Activated CD8-positive, alpha-beta memory T cell treated with anti-CD3 and anti-CD28 coated beads for 24 hours (primary cell): ENCODE measurements around the gene NCOA7.
"Not testable (repeated sequence)": the region's sequence is repeated elsewhere in the genome, so short reads cannot be mapped to it uniquely, and the experiment has no call there.

ENCODE experiments used
- DNase-seq: peaks from one replicate; pipeline ENCODE4 v3.0.0-alpha.2; 2020

NCOA7 gene

DNA sequence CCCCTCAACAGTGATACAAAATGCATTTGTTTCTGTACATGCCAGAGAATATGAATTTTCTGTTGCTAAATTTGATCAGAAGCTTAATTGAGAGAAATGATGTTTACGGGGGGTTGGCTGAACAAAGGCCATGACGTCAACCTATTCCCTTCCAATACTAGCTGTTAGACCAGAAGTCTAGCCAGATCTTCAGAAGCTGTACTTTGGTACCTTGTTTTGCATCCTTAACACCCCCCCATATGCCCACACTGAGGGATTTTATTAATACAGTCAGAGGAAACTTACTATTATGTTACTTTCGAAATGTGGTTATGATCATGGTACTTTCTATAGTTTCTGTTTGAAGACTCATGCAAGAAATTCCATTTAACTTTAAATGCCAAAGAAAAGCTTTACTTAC, 3.1 kb downstream of the NCOA7 start:
- DNase-seq, result no peak

DNA sequence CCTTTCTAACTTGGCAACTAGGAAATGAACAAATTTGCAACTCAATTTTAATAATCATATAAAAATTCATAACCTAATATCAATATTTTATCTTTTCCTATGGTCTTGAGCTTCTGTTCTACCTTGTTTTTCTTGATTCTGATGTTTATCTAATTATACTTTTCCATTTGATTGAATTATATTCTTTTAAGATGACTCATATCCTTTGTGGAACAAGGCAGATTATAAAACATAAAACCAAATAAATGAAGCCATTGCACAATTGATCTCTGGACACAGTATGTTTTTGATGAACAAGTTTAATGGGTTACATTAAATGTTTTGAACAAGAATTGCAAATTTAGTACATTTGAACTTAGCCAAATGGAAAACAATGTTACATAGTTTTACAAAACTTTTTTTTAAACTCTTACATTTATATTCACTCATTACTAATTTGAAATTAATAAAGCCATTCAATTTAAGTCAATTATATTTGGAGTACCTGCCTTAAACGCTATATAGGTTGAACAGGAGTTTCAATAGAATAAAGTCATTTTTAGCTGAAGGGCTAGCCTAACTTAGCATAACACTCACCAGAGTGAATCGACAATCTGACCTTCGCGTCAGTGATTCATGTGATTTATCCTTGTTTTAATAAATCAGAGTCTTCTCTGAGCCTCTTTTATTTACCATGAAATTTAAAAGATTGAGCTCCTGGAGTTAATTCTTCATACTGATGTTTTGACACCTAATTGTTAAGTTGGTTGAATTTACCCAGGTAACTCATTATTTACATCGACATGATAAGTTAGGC, 3.8 kb downstream of the NCOA7 start:
- DNase-seq, result no peak

GRCh38 chr6:125795301-125795700, 4.5 kb downstream of the NCOA7 start:
- no peak for DNase-seq

DNA sequence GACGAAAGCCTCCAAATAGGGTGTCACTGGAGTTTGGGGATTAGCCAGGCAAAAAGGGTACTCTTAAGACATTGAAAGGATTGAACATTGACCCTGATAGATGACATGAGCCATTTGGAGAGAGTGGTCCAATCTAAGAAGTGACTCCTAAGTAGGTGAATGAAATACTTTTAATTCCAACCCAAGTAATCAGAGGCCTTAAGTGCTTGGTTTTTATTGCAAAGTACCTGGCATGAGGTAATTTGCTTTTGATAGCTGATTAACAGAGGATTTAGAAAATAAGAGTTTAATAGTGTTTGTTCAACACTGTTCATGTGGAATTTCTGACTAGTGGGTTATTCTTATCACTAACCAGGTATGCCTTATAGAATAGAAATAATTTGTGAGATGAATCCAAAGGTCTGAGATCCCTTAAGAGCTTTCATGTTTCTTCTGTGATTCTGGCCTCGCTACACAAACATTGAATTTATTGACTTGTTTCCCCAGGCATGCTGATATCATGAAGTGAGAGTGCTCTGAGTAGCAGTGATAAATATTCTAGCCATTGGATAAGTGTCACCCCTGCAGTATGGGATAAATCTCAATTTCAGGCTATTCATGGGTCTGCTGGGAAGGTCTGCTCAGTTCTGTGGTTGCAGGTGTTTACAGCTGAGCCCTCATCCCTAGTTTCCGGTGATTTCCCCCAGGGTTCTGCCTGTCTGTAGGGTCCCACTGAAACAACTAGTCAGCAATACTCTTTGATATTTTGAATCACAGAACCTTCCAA, 6.5 kb downstream of the NCOA7 start:
- no peak for DNase-seq

- no peak for DNase-seq
These were observed 7.2 kb downstream of the NCOA7 start for GRCh38 chr6:125797886-125798444.

- DNase-seq, result no peak
These were observed 8.2 kb downstream of the NCOA7 start for GRCh38 chr6:125798734-125799508.

DNA sequence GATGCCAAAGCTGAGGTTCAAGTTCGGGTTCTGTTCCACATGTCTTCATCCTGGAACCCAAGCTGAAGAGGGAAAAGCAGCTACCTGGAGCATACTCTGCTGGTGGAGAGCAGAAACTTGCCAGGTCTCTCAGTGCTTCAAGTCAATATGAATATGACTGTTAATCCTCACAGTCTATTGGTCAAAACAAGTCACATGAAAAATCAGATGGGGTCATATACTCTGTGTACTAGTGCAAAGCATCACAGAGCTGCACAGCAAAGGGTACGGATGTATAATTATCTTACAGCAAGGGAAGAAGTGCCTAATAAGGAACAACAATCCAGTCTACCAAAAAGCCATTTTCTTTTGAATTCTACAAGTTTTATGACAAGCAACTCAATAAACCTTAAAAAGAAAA, 11.6 kb downstream of the NCOA7 start:
- DNase-seq, result no peak

GRCh38 chr6:125802943-125803377, 12.2 kb downstream of the NCOA7 start:
- DNase-seq, result no peak

DNA sequence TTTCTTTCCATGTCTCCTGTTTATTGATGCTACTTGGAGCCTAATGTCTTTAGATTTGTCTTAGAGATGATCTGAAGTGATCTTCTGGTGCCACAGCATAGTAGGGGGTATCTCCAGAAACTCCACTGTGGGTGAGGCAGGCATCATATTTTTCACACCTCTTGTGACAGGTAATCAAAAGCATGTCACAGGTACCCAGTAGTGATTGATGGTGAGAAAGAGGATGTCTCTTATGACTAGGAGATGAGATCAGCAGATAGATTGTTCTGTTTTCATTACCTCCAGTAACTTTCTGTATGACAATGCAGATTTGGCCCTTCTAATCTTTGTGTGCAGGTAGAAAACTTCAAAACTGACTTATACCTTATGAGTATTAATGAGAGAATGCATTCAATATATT, 13.5 kb downstream of the NCOA7 start:
- no peak for DNase-seq

GRCh38 chr6:125804866-125805425, 14.2 kb downstream of the NCOA7 start:
- DNase-seq, result not testable (repeated sequence)

- DNase-seq, result no peak
These were observed 16.1 kb downstream of the NCOA7 start for GRCh38 chr6:125806813-125807212.

GRCh38 chr6:125807293-125807692, 16.5 kb downstream of the NCOA7 start:
- DNase-seq, result no peak

- DNase-seq, result no peak
These were observed 17.3 kb downstream of the NCOA7 start for GRCh38 chr6:125808060-125808459.

DNA sequence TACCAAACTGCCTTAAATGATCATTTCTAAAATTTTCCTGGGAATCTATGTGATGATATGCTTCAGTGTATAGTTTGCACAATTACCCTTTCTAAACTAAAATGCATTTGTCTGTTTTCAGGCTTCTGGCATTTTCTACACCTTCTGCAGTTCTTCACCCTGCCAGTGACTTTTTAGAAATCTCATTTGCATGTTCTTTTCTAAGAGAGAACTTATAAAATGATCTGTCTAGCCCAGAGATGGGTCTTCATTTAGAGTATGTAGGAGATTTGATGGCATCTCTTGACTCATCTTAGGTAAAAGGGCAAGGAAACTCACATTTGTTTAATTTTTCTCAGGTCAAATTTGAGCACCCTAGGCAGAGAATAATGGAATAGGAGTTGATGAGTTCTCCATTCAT, 17.8 kb downstream of the NCOA7 start:
- DNase-seq, result no peak

DNA sequence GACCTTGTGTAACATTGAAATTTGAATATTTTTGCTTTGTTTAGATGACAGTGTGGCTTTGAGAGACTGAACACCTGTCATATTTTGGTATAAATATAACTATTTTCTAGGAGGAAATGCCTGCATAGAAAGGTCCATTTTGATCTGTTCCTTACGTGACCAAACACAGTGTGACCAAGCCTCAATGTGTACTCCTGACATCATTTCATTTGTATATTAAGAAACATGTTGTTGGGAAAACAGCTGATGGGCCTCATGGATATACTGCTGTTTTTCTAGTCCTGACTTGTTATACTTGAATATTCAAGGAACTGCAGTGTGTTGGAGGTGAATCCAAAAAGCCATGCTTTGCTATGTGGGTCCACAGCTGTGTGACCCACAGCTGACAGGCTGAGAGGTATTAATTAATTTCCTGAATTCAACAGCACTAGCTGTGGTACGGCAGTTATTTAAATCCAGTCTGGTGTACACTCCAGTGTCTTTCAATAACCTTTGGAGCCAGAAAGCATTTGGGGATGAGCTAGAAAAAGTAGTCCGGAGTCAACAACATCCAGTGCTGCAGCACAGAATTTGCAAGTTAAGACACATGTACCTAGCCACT, 18.9 kb downstream of the NCOA7 start:
- no peak for DNase-seq

DNA sequence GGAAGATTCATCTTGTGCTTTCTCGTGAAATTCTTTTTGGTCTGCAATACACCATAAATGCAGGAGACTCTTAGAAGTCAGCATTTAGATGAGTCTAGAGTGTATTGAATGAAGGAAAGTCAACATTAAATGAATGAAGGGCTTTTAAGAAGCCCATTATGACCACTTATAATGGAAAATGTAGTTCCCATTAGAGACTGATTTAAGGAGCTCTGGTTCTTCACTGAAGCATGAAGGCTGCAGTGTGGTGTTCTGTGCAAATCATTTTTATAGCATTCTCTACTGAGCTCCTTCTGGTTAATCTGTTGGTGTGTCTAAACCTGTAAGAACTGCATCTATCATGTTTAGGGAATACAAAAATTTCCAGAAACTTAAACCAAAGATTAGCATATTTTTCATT, 19.7 kb downstream of the NCOA7 start:
- DNase-seq, result no peak

DNA sequence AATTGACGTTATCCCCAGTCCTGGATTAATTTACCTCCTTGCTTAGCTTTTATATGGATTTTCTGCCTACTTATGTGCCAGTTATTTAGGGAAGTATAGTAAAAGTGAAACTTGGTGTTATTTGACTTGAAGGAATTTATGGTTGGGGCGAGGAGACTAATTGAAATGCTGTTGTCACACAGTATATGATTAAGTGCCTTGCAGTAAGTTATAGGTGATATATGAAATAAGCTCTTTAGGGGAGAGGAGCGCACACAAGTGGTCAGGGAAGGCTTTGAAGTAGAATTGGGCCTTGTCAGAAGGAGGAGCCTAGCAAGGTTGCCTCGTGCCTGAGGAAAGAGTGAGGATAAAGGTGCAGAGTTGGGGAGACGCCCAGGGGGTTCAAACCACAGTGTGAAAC, 20.5 kb downstream of the NCOA7 start:
- DNase-seq, result no peak

DNA sequence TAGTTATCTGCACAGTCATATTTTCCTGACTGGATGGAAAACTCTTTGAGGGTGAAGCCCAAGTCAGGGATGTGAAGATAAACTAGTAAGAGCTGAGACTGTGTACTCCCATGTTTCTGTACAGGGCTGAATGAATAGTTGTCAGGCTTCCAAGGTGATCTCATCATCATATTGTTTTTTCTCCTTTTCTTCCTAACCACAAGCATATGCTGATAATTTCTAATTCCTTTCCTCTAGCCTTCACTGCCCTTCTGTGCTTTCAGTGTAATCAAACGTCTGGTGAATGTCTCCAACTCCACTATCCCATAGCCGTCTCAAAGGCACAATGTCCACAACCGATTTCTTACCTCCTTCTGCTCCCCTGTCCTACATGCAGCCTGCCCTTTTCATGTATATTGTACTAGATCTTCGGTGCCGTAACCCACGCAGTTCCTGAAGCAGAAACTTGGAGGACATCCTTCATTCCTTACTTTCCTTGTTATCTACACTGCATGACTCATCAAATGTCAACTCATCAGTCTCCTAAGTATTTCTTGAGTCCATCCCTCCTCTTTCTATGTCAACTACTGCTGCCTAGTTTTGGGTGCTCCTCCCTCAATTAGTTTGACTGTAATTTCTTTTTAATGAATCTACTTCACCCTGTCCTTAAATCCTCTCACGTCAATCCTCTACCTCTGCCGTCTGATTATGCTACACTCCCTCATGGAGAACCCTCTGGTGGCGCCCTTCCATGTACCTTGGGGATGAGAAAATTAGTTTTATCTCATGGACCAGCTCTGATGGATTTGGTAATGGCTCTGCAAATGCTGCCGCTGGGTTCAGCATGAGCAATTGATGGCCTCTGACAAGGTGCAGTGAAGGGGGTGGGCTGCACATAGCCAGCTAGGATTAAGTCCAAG, 21.9 kb downstream of the NCOA7 start:
- DNase-seq, result no peak

DNA sequence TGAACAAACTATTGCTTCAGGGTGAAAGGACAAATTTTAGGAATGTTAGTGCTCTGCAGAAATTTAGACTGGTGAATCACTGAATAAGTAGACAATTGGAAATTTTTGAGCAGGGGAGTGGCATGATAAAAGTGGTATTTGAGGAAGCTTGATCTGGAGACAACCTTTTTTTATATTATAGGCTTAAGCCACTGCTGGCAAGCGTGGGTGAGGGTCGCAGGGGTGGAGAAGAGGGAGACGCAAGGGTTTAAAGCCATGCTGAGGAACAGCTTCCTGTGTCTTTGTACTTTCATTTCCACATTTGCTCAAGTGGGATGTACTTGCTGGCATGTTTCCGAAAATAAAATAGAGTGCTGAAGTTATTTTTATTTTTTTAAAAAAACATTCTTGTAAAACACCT, 23.7 kb downstream of the NCOA7 start:
- no peak for DNase-seq

DNA sequence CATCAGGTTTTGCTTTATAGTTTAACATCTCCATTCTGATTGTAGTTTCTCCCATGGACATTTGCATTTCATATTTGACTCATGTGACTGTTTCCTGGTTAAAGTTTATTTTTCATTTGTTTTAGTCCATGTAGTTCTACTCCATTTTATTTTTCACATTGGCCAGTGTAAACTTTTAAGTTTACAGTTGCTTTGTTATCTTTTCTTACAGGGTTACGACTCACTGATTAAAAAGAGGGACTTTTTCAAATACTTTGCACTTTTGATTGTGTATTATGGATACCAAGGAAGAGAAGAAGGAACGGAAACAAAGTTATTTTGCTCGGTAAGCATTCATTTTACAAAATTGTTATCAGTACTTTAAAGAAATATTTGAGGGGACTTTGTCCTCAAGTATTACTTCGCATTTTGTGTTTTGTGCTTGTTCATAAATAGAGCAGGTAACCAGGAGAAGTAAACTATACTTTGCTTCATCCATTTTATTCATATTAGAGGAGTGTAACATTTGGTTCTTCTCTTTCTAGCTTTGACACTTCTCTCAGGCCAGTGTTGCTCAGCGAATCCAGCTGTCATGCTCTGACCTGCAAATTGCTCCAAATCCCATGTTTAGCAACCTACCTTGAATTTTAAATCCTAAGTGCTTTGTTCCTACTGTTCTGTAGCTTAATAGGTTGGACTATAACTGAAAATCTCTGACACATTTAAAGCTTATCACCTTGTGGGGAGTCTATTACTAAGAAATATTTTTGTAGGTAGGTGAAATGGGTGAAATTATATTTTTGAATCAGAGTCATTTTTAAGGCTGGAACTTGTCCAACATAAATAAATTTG, 24.5 kb downstream of the NCOA7 start:
- no peak for DNase-seq
